Skin of body (tissue), 2 donors: ENCODE data around the gene GLB1L3. TPM values are rescaled to one million over a fixed set of nuclear protein-coding genes. Genes with fewer than 3 reads are reported as not detected.

Source experiments
- DNase-seq: peaks from one replicate; lab custom pipeline; 2025; lab: John Stamatoyannopoulos, UW
- total RNA-seq: library from RNA; depleted of rRNA; stranded (reverse); fragments of >200 nt; gene quantifications from one replicate; pipeline ENCODE4 v1.2.3, GENCODE V29; 2014

GLB1L3 gene
- total RNA-seq, 1 donor from 2014 or later, result 0.39 TPM

DNA sequence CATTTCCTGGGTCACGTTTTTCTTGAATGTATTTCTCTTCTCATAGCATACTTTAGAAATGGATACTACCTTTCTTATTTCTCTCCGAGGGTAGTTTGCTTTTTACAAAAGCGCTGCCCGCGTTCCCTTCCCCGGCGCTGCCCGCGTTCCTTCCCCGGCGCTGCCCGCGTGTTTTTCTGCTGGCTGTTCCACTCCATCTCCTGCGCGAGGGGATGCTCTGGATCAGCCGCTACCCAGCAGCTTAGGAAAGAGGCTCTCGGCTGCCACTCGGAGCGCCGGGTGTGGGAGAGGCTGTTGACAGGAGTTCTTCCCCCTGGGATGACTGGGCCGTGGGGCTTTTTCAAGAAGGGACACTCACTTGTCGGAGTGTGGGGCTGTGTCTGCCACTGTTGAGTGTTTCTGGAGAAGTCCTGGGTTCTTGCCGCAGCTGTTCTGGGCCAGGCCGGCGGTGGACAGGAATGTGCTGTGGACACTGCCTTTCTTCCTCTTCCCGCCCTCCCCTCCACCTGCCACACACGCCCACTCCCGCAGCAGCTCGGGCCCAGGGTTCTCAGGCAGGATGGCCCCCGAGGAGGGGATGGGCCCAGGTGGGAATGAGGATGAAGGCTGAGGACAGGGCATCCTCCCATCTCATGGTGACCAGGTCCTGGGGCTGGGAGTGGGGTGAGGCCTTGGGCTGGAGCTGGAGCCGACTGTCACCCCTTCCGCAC is 86.2 kb downstream of the GLB1L3 start:
- no peak for DNase-seq

GRCh38 chr11:134363161-134363560 is 87.0 kb downstream of the GLB1L3 start:
- no peak for DNase-seq

DNA sequence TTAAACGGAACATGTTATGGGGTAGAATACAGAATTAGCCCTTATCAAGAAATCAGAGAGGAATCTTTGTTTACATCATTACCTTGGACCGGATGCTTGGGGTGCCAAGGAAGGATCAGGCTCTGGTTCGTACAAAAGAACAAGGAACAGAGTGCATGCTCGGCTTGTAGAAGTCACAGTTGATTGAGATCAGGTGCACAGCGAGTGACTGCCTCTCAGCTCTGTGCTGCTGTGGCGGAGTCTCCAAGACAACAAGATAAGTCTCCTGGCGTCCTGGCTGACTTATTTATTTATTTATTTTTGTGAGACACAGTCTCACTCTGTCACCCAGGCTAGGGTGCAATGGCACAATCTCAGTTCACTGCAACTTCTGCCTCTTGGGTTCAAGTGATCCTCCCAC is 87.4 kb downstream of the GLB1L3 start:
- DNase-seq, result no peak

GRCh38 chr11:134364261-134364660 is 88.1 kb downstream of the GLB1L3 start:
- no peak for DNase-seq

DNA sequence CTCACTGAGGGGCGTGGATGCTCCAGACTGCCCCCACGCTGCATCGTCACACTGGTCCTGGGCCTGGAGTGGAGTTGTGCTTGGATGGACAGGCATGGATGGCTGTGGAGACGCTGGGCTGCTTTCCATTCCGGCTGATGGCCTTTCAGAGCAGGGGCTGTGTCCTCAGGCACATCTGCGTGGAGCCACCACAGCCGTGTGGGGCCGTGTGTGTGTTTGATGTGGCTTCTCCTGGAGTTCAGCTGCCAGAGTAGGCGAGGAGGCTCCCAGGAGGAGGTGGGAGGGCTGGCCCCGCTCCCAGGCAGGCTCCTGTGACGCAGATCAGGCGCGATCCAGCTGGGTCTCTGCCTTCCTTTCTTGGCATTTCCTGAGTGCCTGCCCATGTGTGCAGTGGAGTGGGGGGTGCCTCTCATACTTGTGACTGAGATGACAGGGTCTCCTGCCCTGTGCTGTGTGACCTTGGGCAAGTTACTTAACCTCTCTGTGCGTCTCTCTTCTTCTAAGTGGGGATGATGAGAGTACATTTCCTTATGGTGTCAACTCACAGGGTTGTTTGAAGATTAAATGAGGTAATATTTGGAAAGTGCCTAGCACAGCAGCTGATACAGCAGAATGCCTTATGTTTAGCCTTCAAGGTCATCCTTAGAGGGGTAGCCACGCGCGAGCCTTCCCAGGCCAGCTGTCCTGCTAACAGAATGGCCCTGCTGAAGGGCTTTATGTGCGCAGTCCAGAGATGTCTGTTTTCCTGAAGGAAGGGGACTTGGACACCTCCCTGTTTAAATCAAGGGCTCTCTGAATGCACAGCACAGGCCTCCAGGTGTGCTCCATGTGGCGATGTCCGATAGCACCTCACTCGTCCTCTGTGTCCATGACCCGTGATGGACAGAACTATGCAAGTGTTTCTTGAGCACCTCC is 89.1 kb downstream of the GLB1L3 start:
- no peak for DNase-seq

DNA sequence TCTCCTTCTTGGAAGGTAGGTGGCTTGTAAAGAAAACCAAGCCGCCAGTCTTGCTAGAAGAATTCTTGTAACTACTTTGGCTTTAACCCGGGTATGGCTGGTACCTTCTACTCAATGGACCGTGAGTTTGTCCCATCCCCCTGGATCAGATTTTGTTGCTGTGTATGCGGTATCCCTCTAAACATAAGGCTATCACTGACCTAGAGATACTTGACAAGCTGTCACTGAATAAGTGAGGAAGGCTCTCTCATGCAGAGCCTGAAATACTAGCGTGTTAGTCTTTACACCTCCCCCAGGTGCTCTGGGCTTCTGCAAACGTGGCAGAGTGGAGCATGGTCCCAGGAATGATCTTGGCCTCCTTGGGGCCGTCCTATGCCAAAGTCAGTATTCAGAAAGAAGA is 90.1 kb downstream of the GLB1L3 start:
- no peak for DNase-seq

DNA sequence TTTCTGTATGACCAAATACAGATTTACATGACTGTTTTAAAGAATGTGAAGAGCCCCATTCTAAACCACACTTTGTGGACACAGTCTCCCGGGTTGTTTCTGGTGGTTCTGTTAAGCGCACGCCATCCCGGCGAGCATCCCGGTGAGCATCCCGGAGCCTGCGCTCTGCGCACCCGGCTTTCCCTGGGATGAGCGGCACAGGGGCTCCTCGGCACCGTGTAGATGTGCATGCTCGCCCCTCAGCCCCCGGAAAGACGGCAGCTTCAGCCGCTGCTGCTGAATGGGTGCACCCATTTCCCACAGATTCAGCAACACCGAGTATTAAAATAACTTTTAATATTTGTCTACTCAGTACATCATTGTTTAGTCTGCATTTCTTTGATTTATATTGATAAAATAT is 91.6 kb downstream of the GLB1L3 start:
- DNase-seq, result no peak

Other genes with a start within 250 kb of the GLB1L3 start
- 41.0 TPM for gene JAM3, start 207.3 kb upstream of the GLB1L3 start, total RNA-seq
- gene NCAPD3, start 52.4 kb upstream of the GLB1L3 start, total RNA-seq, result 22.2 TPM
- 33.2 TPM for gene VPS26B, start 51.7 kb upstream of the GLB1L3 start, total RNA-seq
- 28.8 TPM for gene THYN1, start 23.0 kb upstream of the GLB1L3 start, total RNA-seq
- gene ACAD8, start 22.8 kb upstream of the GLB1L3 start, total RNA-seq, result 22.4 TPM
- 2.7 TPM for gene GLB1L2, start 55.6 kb downstream of the GLB1L3 start, total RNA-seq
- gene B3GAT1, start 135.9 kb downstream of the GLB1L3 start, total RNA-seq, result 0.79 TPM